Stimulated activated CD4-positive, alpha-beta T cell treated with anti-CD3 and anti-CD28 coated beads, TNF-alpha, amount 100 ng/mL, for 24 hours (primary cell): ENCODE data around the gene CHRM1.
"Not testable (repeated sequence)": the region's sequence is repeated elsewhere in the genome, so short reads cannot be mapped to it uniquely, and the experiment has no call there.

Experiments used
- DNase-seq, 3 experiments: peaks; one replicate each; pipeline ENCODE4 v3.0.0-alpha.2; 2020; ENCODE audit warnings: low read depth in 3 of 3

CHRM1 gene

DNA sequence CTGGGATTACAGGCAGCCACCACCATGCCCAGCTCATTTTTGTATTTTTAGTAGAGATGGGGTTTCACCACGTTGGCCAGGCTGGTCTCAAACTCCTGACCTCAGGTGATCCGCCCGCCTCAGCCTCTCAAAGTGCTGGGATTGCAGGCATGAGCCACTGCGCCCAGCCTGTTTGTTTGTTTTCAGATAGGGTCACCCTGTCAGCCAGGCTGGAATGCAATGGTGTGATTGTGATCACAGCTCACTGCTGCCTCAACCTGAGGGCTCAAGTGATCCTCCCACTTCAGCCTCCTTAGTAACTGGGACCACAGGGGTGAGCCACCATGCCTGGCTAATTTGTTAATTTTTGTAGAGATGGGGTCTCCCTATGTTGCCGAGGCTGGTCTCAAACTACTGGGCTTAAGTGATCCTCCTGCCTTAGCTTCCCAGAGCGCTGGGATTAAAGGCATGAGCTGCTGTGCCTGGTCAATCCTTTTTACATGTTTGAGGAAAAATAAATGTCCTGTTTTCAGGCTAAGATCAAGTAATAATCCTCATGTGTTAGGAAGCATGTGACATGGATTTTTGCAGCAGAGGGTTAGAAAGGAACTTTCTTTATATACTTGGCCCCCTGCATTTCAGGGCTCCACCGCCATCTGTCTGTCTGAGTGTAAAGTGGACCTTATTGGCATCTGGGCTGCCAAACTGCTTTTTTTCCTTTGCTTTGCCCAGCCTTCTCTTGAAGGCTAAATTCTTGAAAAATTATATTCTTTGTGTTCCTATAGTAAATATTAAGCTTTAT is 45.3 kb downstream of the CHRM1 start:
- no peak for DNase-seq

DNA sequence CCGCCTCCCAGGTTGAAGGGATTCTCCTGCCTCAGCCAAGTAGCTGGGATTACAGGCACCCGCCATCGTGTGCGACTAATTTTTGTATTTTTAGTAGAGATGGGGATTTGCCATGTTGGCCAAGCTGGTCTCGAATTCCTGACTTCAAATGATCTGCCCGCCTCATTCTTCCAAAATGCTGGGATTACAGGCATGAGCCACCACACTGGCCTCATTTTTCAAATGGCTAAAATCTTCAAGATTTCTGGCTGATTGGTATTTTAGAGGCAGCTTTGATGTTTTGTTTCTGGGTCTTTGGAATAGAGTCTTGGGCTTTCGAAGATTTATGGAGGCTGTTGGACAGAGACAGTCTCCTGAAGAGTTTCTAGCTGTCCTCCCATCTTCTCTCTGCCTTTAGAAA is 46.3 kb downstream of the CHRM1 start:
- no peak for DNase-seq

DNA sequence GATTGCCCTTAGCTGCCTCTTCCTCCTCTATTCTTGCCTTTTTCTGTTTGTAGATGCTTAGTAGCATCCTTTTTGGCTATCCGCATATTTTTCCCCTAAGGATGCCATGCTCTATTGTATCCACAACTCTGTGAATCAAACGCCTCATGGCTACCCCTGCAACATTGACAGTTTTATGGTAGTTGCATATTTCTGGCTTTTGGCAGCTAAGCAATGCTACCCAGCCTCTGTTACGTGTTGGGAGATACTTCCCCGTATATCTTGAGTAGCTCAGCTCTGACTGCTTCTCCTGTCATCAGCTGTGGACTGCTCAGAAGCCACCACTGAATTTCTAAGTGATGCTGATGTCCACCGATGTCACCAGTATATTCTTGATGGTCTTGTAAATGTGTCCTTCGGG is 55.5 kb downstream of the CHRM1 start:
- no peak for DNase-seq

DNA sequence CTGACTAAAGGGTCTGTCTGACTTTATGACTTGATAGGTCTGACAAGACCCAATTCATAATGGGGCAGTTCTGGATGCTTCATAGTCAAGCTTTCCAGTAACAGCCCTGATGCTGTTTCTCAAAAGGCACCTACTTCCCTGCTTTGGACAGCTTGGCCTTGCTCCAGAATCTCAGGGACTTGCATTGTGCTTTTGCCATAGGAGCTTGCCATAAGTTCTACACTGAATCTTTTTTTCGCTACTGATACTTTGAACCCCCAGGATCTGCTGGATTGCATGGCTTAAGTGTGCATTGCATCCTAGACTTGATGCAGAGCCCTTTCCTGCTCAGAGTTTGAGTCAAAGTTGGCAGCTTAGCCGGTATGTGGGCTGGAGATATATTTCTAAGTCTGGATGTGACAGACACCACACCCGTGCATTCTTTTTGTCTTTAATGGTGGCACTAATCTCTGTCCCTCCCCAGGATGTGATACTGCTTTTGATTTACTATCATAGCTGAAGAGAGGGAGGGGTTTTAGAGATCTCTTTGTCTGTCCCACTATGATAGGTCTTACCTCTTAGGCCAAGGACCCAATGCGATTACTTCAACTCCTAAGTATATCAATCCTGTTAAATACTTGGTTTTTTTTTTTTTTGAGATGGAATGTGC is 57.4 kb downstream of the CHRM1 start:
- no peak for DNase-seq

DNA sequence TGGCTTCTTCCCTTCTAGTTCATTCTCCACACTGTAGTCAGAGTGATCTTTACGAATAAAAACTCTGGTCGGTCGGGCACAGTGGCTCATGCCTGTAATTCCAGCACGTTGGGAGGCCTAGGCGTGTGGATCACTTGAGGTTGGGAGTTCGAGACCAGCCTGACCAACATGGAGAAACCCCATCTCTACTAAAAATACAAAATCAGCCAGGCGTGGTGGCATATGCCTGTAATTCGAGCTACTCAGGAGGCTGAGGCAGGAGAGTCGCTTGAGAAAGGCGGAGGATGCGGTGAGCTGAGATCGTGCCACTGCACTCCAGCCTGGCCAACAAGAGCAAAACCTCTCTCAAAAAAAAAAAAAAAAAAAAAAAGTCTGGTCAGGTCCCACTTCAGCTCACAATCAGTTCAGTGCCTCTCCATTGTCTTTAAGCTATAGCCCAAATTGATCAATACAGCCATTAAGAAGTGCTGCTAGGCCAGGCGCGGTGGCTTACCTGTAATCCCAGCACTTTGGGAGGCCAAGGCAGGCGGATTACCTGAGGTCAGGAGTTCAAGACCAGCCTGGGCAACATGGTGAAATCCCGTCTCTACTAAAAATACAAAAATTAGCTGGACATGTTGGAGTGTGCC is 59.5 kb downstream of the CHRM1 start:
- DNase-seq: not testable (repeated sequence)

DNA sequence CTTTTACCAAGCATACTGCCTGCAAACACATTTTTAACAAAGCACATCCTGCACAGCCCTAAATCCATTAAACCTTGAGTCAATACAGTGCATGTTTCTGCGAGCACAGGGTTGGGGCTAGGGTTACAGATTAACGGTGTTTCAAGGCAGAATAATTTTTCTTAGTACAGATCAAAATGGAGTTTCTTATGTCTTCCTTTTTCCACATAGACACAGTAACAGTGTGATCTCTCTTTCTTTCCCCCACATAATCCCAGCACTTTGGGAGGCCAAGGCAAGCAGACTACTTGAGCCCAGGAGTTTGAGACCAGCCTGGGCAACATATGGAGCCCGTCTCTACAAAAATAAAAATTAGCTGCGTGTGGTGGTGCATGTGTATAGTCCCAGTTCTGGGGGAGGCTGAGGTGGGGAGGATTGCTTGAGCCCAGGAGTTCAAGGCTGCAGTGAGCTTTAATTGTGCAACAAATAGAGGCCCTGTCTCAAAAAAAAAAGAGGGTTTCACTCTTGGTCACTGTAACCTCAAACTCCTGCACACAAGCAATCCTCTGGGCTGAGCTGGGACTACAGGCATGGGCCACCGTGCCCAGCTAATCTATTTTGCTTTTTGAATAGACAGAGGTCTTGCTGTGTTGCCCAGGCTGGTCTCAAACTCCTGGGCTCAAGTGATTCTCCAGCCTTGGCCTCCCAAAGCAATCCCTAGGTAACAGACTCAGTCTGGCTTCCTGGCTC is 60.2 kb downstream of the CHRM1 start:
- no peak for DNase-seq

DNA sequence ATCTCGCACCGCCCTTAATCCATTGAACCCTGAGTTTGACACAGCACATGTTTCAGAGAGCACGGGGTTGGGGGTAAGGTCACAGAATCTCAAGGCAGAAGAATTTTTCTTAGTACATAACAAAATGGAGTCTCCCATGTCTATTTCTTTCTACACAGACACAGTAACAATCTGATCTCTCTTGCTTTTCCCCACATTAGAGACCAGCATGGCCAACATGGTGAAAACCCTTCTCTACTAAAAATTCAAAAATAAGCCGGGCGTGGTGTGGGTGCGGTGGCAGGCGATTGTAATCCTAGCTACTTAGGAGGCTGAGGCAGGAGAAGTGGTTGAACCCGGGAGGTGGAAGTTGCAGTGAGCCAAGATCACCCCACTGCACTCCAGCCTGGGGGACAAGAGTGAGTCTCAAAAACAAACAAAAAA is 61.9 kb downstream of the CHRM1 start:
- not testable (repeated sequence) for DNase-seq
